ENCODE data around the gene ABLIM2.

DNA sequence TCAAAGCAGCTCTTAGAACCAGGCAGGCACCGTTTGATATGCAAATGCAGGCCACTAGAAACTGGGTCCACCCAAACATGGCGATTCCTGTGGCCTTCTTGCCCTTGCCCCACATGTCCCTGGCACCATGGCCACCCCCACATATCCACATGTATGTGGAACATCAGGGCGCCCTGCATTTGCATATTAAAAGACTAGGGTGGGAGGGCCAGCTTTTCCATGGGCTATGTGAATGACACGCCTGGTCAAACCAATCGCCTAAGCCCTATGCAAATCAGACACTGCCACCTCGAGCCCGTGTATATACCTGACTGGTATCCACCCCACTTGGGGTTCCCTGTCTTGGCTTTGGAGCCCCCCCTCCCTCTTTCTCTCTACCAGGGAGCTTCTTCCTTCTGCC lies 107.0 kb downstream of the ABLIM2 start:
- TF ChIP-seq, protein P1, sequence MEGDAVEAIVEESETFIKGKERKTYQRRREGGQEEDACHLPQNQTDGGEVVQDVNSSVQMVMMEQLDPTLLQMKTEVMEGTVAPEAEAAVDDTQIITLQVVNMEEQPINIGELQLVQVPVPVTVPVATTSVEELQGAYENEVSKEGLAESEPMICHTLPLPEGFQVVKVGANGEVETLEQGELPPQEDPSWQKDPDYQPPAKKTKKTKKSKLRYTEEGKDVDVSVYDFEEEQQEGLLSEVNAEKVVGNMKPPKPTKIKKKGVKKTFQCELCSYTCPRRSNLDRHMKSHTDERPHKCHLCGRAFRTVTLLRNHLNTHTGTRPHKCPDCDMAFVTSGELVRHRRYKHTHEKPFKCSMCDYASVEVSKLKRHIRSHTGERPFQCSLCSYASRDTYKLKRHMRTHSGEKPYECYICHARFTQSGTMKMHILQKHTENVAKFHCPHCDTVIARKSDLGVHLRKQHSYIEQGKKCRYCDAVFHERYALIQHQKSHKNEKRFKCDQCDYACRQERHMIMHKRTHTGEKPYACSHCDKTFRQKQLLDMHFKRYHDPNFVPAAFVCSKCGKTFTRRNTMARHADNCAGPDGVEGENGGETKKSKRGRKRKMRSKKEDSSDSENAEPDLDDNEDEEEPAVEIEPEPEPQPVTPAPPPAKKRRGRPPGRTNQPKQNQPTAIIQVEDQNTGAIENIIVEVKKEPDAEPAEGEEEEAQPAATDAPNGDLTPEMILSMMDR (IDR thresholded peaks at IDR 0.05): no peak
- TF ChIP-seq EP300 (IDR thresholded peaks at IDR 0.05): no peak
